Mammary epithelial cell (primary cell): ENCODE measurements around the gene STOML1.

ENCODE experiments used
- EZH2 ChIP-seq: IDR thresholded peaks from 2 replicates; pipeline ENCODE4 v1.6.1; 2012; ENCODE audit warnings: low read length, inconsistent platforms, borderline replicate concordance
- TF ChIP-seq, protein P1 (sequence below), 2 donors: IDR thresholded peaks in 1 of 2; conservative IDR thresholded peaks in 1 of 2; 2 replicates each; pipeline ENCODE4 v1.5.1; 2011 to 2012; ENCODE audit warnings: inconsistent platforms in 2 of 2, low read length in 2 of 2, mild to moderate bottlenecking in 2 of 2, control low read depth in 1 of 2, low read depth in 1 of 2; ENCODE audit not compliant: insufficient read depth in 1 of 2; ENCODE audit errors: extremely low read depth in 1 of 2

DNA sequence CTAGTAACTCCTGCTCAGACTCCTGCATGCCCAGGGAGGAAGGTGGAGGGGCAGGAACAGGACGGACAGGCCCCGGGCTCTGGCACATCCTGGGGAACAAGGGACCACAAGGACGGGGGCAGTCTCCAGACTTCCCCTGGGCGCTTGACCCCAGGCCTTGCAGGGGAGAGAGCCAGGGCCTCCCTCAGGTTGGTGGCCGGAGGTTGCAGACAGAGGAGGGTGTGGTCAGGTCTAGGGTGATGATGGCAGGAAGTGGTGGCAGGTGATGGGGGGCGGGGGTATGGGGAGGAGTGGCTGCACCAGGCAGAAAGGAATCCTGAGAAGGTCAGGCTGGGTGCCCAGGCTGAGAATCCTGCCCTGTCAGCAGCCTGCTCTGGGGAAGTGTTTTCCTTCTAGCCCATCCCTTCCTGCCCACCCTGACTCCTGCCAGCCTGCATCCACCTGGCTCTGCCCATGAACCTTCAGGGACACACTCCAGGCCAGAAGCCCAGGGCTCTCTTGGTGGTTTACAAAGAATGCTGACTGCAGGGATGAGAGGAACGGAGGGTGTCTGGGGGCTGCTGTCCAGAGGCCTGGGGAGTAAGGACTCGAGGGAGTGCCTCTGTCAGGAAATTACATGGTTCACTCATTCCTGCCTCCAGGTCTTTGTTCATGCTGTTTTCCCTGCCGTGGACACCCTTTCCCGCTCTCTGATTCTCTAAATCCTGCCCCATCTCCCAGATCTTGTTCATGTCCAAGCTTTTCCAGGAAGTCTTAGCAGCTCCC, 50.0 kb downstream of the STOML1 start:
- TF ChIP-seq, protein P1, sequence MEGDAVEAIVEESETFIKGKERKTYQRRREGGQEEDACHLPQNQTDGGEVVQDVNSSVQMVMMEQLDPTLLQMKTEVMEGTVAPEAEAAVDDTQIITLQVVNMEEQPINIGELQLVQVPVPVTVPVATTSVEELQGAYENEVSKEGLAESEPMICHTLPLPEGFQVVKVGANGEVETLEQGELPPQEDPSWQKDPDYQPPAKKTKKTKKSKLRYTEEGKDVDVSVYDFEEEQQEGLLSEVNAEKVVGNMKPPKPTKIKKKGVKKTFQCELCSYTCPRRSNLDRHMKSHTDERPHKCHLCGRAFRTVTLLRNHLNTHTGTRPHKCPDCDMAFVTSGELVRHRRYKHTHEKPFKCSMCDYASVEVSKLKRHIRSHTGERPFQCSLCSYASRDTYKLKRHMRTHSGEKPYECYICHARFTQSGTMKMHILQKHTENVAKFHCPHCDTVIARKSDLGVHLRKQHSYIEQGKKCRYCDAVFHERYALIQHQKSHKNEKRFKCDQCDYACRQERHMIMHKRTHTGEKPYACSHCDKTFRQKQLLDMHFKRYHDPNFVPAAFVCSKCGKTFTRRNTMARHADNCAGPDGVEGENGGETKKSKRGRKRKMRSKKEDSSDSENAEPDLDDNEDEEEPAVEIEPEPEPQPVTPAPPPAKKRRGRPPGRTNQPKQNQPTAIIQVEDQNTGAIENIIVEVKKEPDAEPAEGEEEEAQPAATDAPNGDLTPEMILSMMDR (conservative IDR thresholded peaks at IDR 0.05 in 1 of 2, IDR thresholded peaks at IDR 0.05 in 1 of 2; ENCODE audit: extremely low read depth in 1 of 2, insufficient read depth in 1 of 2, low read depth in 1 of 2, low read length in 2 of 2), result no peak
- TF ChIP-seq EZH2, result no peak
